Esophagus muscularis mucosa (tissue), 3 donors: ENCODE results near the gene POU2F2.

Experiments
- CTCF ChIP-seq, 3 experiments: fragments of 200-600 bp in 2 of 3; fragments of 450-650 bp in 1 of 3; sonication (generic) in 2 of 3; IDR thresholded peaks; one replicate each; pipeline ENCODE4 v1.5.1; 2017 to 2019; ENCODE audit warnings: antibody characterized with exemption in 3 of 3, mild to moderate bottlenecking in 2 of 3, moderate library complexity in 1 of 3
- POLR2AphosphoS5 ChIP-seq, 2 donors: sonication (generic); formaldehyde crosslinking; IDR thresholded peaks; one replicate each; pipeline ENCODE4 v1.6.1; 2017; ENCODE audit warnings: antibody characterized with exemption in 2 of 2

DNA sequence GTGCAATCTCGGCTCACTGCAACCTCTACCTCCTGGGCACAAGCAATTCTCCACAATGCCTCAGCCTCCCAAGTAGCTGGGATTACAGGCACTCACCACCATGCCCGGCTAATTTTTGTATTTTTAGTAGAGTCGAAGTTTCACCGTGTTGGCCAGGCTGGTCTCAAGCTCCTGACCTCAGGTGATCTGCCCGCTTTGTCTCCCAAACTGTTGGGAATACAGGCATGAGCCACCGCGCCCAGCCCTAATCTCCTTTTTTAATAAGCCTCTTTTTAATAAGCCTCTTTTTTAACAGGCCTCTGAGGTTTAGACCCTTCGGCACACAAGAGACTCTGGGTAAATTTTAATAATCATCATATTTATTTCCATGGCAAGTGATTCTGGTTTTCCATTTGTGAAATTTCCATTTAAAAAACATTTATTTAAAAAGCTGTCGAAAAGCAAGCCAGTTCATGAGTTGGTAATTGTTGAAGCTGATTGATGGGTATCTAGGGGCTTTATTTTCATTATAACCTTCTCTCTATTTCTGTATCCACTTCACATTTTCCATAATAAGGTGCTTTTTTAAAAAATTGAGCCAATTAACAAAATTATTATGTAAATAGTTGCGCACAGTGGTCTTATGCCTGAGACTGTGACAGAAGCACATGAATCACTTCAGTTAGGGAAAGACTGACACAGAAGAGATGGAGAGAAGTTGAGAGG lies 11.8 kb downstream of the POU2F2 start:
- TF ChIP-seq POLR2AphosphoS5 (IDR thresholded peaks at IDR 0.05) (no peak), CTCF (IDR thresholded peaks at IDR 0.05) (no peak)
